H1 (cell line): Measurements from ENCODE around the gene ZSWIM6.

ENCODE experiments used
- CEBPB ChIP-seq: IDR thresholded peaks from 2 replicates; pipeline ENCODE4 v1.6.1; 2012; ENCODE audit warnings: low read depth, low read length
- POLR2AphosphoS5 ChIP-seq: IDR thresholded peaks from 2 replicates; pipeline ENCODE4 v1.6.1; 2011; ENCODE audit warnings: low read depth, low read length
- SIN3A ChIP-seq, 2 experiments: IDR thresholded peaks in 1 of 2; conservative IDR thresholded peaks in 1 of 2; 2 replicates each; pipeline ENCODE4 v1.6.1; 2011 to 2012; ENCODE audit warnings: low read length in 2 of 2, improper control_type of control experiment in 1 of 2, low read depth in 1 of 2, mild to moderate bottlenecking in 1 of 2
- TF ChIP-seq, protein P1 (sequence below), 3 experiments: IDR thresholded peaks; 1 replicate in 2 of 3; 2 replicates in 1 of 3; pipeline versions ENCODE4 v1.5.1 to v1.6.1; 2011; ENCODE audit warnings: low read length in 3 of 3, mild to moderate bottlenecking in 3 of 3, inconsistent platforms in 2 of 3, low read depth in 1 of 3, moderate library complexity in 1 of 3; ENCODE audit not compliant: insufficient read depth in 1 of 3; ENCODE audit errors: control extremely low read depth in 1 of 3

DNA sequence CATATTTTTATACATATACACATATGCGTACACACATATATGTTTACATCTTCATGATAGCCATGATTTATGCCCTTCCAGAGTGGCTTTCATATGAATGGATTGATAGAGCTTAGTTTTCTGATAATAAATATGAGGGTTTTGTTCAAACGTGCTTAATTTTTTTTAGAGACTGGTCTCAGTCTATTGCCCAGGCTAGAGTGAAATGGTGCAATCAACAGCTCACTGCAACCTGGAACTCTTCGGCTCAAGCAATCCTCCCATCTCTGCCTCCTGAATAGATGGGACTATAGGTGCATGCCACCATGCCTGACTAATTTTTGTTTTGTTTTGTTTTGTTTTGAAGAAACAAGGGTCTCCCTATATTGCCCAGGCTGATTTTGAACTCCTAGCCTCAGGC is 48.6 kb upstream of the ZSWIM6 start:
- no peak for TF ChIP-seq CEBPB
- no peak for TF ChIP-seq SIN3A (conservative IDR thresholded peaks at IDR 0.05 in 1 of 2, IDR thresholded peaks at IDR 0.05 in 1 of 2; ENCODE audit: low read depth in 1 of 2, low read length in 2 of 2)
- no peak for TF ChIP-seq POLR2AphosphoS5
- TF ChIP-seq, protein P1, sequence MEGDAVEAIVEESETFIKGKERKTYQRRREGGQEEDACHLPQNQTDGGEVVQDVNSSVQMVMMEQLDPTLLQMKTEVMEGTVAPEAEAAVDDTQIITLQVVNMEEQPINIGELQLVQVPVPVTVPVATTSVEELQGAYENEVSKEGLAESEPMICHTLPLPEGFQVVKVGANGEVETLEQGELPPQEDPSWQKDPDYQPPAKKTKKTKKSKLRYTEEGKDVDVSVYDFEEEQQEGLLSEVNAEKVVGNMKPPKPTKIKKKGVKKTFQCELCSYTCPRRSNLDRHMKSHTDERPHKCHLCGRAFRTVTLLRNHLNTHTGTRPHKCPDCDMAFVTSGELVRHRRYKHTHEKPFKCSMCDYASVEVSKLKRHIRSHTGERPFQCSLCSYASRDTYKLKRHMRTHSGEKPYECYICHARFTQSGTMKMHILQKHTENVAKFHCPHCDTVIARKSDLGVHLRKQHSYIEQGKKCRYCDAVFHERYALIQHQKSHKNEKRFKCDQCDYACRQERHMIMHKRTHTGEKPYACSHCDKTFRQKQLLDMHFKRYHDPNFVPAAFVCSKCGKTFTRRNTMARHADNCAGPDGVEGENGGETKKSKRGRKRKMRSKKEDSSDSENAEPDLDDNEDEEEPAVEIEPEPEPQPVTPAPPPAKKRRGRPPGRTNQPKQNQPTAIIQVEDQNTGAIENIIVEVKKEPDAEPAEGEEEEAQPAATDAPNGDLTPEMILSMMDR (IDR thresholded peaks at IDR 0.05; ENCODE audit: control extremely low read depth in 1 of 3, insufficient read depth in 1 of 3, low read depth in 1 of 3, low read length in 3 of 3): no peak
